ENCODE data around the gene PLEKHG4B. TPM values are rescaled to one million over a fixed set of nuclear protein-coding genes. Genes with fewer than 3 reads are reported as not detected.

The PLEKHG4B gene
- total RNA-seq, 2 experiments from 2014 or later: not detected

GRCh38 chr5:79821-80220, 12.1 kb upstream of the PLEKHG4B start:
- intact Hi-C loops (cut with micrococcal nuclease): no loop called here
- no peaks in the 10 kb centered on the region for H3K4me1 Mint-ChIP-seq (ENCODE audit: low read depth)
- no peak overlapping the region for H3K4me3 Mint-ChIP-seq
- no peak for ATAC-seq
- no peaks in the 10 kb centered on the region for H3K9me3 Mint-ChIP-seq
- POLR2A ChIA-PET: no interaction called here
- no peak overlapping the region for H3K27ac Mint-ChIP-seq
- H3K27me3 Mint-ChIP-seq: peaks cover 12% of the 10 kb centered on the region
- TF ChIP-seq, protein P1, sequence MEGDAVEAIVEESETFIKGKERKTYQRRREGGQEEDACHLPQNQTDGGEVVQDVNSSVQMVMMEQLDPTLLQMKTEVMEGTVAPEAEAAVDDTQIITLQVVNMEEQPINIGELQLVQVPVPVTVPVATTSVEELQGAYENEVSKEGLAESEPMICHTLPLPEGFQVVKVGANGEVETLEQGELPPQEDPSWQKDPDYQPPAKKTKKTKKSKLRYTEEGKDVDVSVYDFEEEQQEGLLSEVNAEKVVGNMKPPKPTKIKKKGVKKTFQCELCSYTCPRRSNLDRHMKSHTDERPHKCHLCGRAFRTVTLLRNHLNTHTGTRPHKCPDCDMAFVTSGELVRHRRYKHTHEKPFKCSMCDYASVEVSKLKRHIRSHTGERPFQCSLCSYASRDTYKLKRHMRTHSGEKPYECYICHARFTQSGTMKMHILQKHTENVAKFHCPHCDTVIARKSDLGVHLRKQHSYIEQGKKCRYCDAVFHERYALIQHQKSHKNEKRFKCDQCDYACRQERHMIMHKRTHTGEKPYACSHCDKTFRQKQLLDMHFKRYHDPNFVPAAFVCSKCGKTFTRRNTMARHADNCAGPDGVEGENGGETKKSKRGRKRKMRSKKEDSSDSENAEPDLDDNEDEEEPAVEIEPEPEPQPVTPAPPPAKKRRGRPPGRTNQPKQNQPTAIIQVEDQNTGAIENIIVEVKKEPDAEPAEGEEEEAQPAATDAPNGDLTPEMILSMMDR (IDR thresholded peaks at IDR 0.05): no peak
- CTCF ChIA-PET: interaction anchor here (1.2 kb wide), 1 partner anchor 10 kb away, joined by 3 read pairs; no protein-coding TSS in a partner anchor
- no peaks in the 10 kb centered on the region for H3K36me3 Mint-ChIP-seq (ENCODE audit: low read depth)
- no peak for DNase-seq

DNA sequence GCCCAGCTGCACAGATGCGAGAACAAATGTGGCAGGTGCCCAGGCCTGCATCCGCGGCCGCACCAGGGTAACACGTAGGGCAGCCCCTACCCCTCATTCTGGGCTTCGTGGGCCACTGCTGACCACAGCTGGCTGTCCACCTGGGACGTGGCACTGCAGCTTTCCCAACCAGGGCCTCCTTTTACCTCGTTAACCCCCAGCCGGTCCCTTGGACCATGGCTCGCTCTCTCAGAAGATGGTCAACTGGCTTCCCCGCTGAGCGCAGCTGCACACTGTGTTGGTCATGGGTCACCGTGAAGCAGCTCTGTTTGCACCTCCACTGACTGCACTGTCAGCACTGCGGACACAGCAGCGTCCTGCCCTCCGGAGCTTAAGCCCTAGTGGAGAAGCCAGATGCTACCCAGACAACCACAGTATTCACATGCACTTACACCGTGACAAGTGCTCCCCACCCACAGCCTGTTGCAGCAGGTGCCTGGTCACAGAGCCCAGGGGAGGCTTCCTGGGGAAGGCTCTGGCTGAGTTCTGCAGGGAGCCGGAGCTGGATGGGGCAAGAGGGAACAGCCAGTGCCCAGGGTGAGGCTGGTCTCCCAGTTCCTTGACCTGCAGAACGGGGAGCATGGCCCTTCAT, 10.5 kb upstream of the PLEKHG4B start:
- no peaks in the 10 kb centered on the region for H3K9me3 Mint-ChIP-seq
- no peak for ATAC-seq
- H3K27ac Mint-ChIP-seq: no peak overlapping the region
- H3K36me3 Mint-ChIP-seq (ENCODE audit: low read depth): no peaks in the 10 kb centered on the region
- intact Hi-C loops (cut with micrococcal nuclease): no loop called here
- ChIA-PET POLR2A (no interaction called here), CTCF (no interaction called here)
- no peak for DNase-seq
- peaks cover 9% of the 10 kb centered on the region for H3K27me3 Mint-ChIP-seq
- TF ChIP-seq, protein P1 (IDR thresholded peaks at IDR 0.05): no peak
- H3K4me1 Mint-ChIP-seq (ENCODE audit: low read depth): no peaks in the 10 kb centered on the region
- H3K4me3 Mint-ChIP-seq: no peak overlapping the region

- peaks cover 10% of the 10 kb centered on the region for H3K27me3 Mint-ChIP-seq
- ATAC-seq: no peak
- no peak overlapping the region for H3K4me3 Mint-ChIP-seq
These were observed 9.9 kb upstream of the PLEKHG4B start for GRCh38 chr5:82097-82496.

GRCh38 chr5:82570-82969, 9.4 kb upstream of the PLEKHG4B start:
- intact Hi-C loops (cut with micrococcal nuclease): no loop called here
- H3K36me3 Mint-ChIP-seq (ENCODE audit: low read depth): no peaks in the 10 kb centered on the region
- H3K4me1 Mint-ChIP-seq (ENCODE audit: low read depth): no peaks in the 10 kb centered on the region
- no peak overlapping the region for H3K27ac Mint-ChIP-seq
- POLR2A ChIA-PET: no interaction called here
- no peaks in the 10 kb centered on the region for H3K9me3 Mint-ChIP-seq
- ATAC-seq: no peak
- no peak overlapping the region for H3K4me3 Mint-ChIP-seq
- DNase-seq: no peak
- CTCF ChIA-PET: no interaction called here
- TF ChIP-seq, protein P1 (IDR thresholded peaks at IDR 0.05): no peak
- H3K27me3 Mint-ChIP-seq: peaks cover 12% of the 10 kb centered on the region

More at GRCh38 chr5:82097-82496, 9.9 kb upstream of the PLEKHG4B start:
- Mint-ChIP-seq H3K4me1 (ENCODE audit: low read depth) (no peaks in the 10 kb centered on the region), H3K36me3 (ENCODE audit: low read depth) (no peaks in the 10 kb centered on the region), H3K27ac (no peak overlapping the region), H3K9me3 (no peaks in the 10 kb centered on the region)
- DNase-seq: no peak
- ChIA-PET POLR2A (no interaction called here), CTCF (no interaction called here)
- intact Hi-C loops (cut with micrococcal nuclease): no loop called here
- TF ChIP-seq, protein P1 (IDR thresholded peaks at IDR 0.05): no peak

DNA sequence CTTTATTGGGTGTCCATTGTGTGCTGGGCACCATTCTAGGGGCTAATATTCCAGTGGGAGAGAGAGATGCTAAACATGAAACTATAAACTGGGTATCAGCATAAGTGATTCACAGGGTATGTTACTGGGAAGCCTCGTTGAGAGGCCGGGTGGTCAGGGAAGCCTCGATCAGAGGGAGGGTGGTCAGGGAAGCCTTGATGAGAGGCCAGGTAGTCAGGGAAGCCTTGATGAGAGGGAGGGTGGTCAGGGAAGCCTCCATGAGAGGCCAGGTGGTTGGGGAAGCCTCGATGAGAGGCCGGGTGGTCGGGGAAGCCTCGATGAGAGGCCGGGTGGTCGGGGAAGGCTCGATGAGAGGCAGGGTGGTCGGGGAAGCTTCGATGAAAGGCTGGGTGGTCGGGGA, 8.9 kb upstream of the PLEKHG4B start:
- DNase-seq (no peak), ATAC-seq (no peak)
- Mint-ChIP-seq H3K9me3 (no peaks in the 10 kb centered on the region), H3K27ac (no peak overlapping the region), H3K27me3 (peaks cover 12% of the 10 kb centered on the region), H3K36me3 (ENCODE audit: low read depth) (no peaks in the 10 kb centered on the region), H3K4me1 (ENCODE audit: low read depth) (no peaks in the 10 kb centered on the region), H3K4me3 (no peak overlapping the region)
- POLR2A ChIA-PET: no interaction called here
- TF ChIP-seq, protein P1 (IDR thresholded peaks at IDR 0.05): no peak
- CTCF ChIA-PET: no interaction called here
- intact Hi-C loops (cut with micrococcal nuclease): no loop called here

Data from activated CD8-positive, alpha-beta T cell treated with anti-CD3 and anti-CD28 coated beads for 36 hours (primary cell).